Measurements from ENCODE around the gene ZNF616.
A peak's percentile ranks its signal among the peaks of the same experiment; 100 is the strongest.

The ZNF616 gene

DNA sequence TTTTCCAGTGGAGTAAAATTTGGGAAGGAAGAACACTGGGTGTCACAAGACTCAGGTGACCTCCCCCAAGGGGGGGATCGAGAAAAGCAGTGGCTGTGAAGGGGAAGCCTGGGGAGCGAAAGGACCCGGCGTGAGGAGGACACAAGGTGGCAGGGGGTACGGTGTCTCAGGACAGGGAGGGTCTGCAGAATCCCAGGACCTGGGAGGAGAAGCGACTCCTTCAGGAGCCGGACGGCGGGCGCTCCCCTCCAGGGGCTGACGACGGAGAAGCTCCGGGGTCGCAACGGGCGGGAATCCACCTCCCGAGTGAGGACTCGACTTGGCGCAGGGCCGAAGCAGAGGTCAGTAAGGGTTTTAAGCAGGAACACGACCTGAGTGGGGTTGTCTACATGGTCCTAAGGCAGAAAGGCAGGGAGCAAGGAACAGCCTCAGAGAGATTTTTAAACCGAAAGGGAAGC, 31.2 kb upstream of the ZNF616 start:
- TF ChIP-seq EZH2phosphoT487 (IDR thresholded peaks at IDR 0.05; ENCODE audit: low read length) (no peak), EZH2 (optimal IDR thresholded peaks at IDR 0.05; ENCODE audit: low read depth, low read length) (no peak)
- Histone ChIP-seq H3F3A (ENCODE audit: insufficient read depth, low read length) (no peaks in the 10 kb centered on the region), H3K4me3 (ENCODE audit: low read length) (peak overlapping the region; percentile 61), H3K4me2 (ENCODE audit: low read depth, low read length) (peak overlapping the region; percentile 35; the same call in 1 of the 2 replicates), H4K20me1 (ENCODE audit: insufficient read depth, low read length) (no peaks in the 10 kb centered on the region), H3K9ac (ENCODE audit: low read length) (peak overlapping the region; percentile 42; the same call in 1 of the 2 replicates), H3K27me3 (replicated peaks; ENCODE audit: insufficient read depth, low read length) (no peaks in the 10 kb centered on the region), H3K9me2 (replicated peaks; ENCODE audit: insufficient read depth, low read length) (no peaks in the 10 kb centered on the region), H3K27ac (ENCODE audit: low read length) (no peak overlapping the region), H3K9me3 (replicated peaks; ENCODE audit: insufficient read depth, low read length) (no peaks in the 10 kb centered on the region), H2AFZ (ENCODE audit: low read length) (peak overlapping the region; percentile 74), H3K79me2 (ENCODE audit: low read length) (no peaks in the 10 kb centered on the region), H3K4me1 (ENCODE audit: low read length) (no peaks in the 10 kb centered on the region), H3K36me3 (replicated peaks; ENCODE audit: insufficient read depth, low read length) (no peaks in the 10 kb centered on the region; the same call in 1 of the 2 replicates)
- no peak for DNase-seq

DNA sequence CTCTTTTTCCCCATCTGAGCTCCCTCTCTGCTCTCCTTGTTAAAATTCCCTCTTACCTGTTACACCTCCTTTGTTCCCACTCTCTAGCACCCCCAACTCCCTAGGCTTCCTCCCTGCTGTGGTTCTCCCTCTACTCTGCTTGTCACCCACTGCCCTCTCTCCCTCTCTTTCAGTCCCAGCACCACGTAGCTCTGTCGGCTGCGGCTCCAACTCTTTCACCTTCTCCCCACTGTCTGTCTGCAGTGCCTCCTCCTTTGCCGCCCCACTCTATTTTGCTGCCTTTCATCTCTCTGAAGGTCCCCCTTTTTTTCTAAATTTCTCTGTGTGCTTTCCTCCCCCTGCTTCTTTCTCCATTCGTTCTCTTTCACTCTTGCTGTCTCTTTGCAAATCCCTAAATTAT, 30.6 kb upstream of the ZNF616 start:
- Histone ChIP-seq H4K20me1 (ENCODE audit: insufficient read depth, low read length) (no peaks in the 10 kb centered on the region), H3K36me3 (replicated peaks; ENCODE audit: insufficient read depth, low read length) (no peaks in the 10 kb centered on the region; the same call in 1 of the 2 replicates), H3F3A (ENCODE audit: insufficient read depth, low read length) (no peaks in the 10 kb centered on the region), H3K79me2 (ENCODE audit: low read length) (no peaks in the 10 kb centered on the region), H2AFZ (ENCODE audit: low read length) (no peak overlapping the region; the same call in 1 of the 2 replicates), H3K4me3 (ENCODE audit: low read length) (no peak overlapping the region), H3K9ac (ENCODE audit: low read length) (no peak overlapping the region), H3K4me1 (ENCODE audit: low read length) (no peaks in the 10 kb centered on the region), H3K4me2 (ENCODE audit: low read depth, low read length) (peak overlapping the region; percentile 35; the same call in 1 of the 2 replicates), H3K9me2 (replicated peaks; ENCODE audit: insufficient read depth, low read length) (no peaks in the 10 kb centered on the region), H3K27me3 (replicated peaks; ENCODE audit: insufficient read depth, low read length) (no peaks in the 10 kb centered on the region), H3K27ac (ENCODE audit: low read length) (no peak overlapping the region), H3K9me3 (replicated peaks; ENCODE audit: insufficient read depth, low read length) (no peaks in the 10 kb centered on the region)
- DNase-seq: no peak
- TF ChIP-seq, protein P1, sequence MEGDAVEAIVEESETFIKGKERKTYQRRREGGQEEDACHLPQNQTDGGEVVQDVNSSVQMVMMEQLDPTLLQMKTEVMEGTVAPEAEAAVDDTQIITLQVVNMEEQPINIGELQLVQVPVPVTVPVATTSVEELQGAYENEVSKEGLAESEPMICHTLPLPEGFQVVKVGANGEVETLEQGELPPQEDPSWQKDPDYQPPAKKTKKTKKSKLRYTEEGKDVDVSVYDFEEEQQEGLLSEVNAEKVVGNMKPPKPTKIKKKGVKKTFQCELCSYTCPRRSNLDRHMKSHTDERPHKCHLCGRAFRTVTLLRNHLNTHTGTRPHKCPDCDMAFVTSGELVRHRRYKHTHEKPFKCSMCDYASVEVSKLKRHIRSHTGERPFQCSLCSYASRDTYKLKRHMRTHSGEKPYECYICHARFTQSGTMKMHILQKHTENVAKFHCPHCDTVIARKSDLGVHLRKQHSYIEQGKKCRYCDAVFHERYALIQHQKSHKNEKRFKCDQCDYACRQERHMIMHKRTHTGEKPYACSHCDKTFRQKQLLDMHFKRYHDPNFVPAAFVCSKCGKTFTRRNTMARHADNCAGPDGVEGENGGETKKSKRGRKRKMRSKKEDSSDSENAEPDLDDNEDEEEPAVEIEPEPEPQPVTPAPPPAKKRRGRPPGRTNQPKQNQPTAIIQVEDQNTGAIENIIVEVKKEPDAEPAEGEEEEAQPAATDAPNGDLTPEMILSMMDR (IDR thresholded peaks at IDR 0.05; ENCODE audit: low read length): no peak
- no peak for TF ChIP-seq EZH2phosphoT487 (IDR thresholded peaks at IDR 0.05; ENCODE audit: low read length)
- no peak for TF ChIP-seq EZH2 (optimal IDR thresholded peaks at IDR 0.05; ENCODE audit: low read depth, low read length)

DNA sequence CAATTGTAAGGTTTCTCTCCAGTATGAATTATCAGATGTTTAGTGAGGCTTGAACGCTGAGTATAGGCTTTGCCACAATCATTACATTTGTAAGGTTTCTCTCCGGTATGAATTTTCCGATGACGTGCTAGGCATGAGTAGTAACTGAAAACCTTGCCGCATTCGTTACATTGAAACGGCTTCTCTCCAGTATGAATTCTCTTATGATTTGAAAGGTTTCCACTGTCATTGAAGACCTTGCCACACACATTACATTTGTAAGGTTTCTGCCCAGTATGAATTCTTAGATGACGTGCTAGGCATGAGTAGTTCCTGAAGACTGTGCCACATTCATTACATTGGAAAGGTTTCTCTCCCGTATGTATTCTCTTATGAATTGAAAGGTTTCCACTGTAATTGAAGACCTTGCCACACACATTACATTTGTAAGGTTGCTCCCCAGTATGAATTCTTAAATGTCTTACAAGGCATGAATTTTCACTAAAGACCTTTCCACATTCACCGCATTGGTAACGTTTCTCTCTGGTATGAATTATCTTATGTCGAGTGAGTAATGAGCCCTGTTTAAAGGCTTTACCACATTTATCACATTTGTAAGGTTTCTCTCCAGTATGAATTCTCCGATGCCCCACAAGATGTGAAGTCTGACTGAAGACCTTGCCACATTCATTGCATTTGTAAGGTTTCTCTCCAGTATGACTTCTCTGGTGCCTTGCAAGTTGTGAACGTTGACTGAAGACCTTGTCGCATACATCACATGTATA, 16.0 kb upstream of the ZNF616 start:
- Histone ChIP-seq H3K4me3 (ENCODE audit: low read length) (no peak overlapping the region), H3K27me3 (replicated peaks; ENCODE audit: insufficient read depth, low read length) (no peaks in the 10 kb centered on the region), H3K9me3 (replicated peaks; ENCODE audit: insufficient read depth, low read length) (0 out of 2 replicates have a peak, but pooled peaks cover 4% of the 10 kb centered on the region), H3K9me2 (replicated peaks; ENCODE audit: insufficient read depth, low read length) (no peaks in the 10 kb centered on the region), H3K4me2 (ENCODE audit: low read depth, low read length) (no peak overlapping the region), H3K9ac (ENCODE audit: low read length) (no peak overlapping the region), H2AFZ (ENCODE audit: low read length) (no peak overlapping the region), H3K36me3 (replicated peaks; ENCODE audit: insufficient read depth, low read length) (no peaks in the 10 kb centered on the region), H3K27ac (ENCODE audit: low read length) (no peak overlapping the region), H4K20me1 (ENCODE audit: insufficient read depth, low read length) (no peaks in the 10 kb centered on the region), H3K4me1 (ENCODE audit: low read length) (no peaks in the 10 kb centered on the region), H3K79me2 (ENCODE audit: low read length) (no peaks in the 10 kb centered on the region), H3F3A (ENCODE audit: insufficient read depth, low read length) (no peaks in the 10 kb centered on the region)
- no peak for DNase-seq
- TF ChIP-seq, protein P1 (IDR thresholded peaks at IDR 0.05; ENCODE audit: low read length): no peak
- TF ChIP-seq EZH2phosphoT487 (IDR thresholded peaks at IDR 0.05; ENCODE audit: low read length) (no peak), EZH2 (optimal IDR thresholded peaks at IDR 0.05; ENCODE audit: low read depth, low read length) (no peak)

DNA sequence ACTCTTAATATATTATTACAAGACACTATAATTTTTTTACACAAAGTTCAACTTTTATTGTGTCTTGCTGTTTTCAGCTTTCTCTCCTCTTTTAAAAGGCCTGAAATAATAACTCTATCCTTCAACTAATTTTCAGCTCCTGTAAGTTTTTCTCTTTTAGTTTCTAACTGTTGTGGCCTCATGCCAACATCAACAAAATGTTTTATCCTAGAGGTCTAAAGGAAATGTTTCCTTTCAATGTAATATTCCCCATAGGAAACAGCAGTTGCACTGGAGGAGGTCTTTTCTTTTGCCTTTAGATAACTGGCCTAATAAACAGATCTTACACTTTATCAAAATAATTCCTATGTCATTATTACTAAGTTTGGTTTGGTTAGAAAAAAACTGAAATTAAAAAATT, 8.5 kb upstream of the ZNF616 start:
- no peak overlapping the region for H3K27ac ChIP-seq (ENCODE audit: low read length)

More for the DNA sequence above, 8.5 kb upstream of the ZNF616 start:
- Histone ChIP-seq H3K27me3 (replicated peaks; ENCODE audit: insufficient read depth, low read length) (no peaks in the 10 kb centered on the region), H3K4me1 (ENCODE audit: low read length) (no peaks in the 10 kb centered on the region), H2AFZ (ENCODE audit: low read length) (no peak overlapping the region), H3K9me3 (replicated peaks; ENCODE audit: insufficient read depth, low read length) (no peaks in the 10 kb centered on the region), H3K9ac (ENCODE audit: low read length) (no peak overlapping the region), H3F3A (ENCODE audit: insufficient read depth, low read length) (no peaks in the 10 kb centered on the region), H3K4me2 (ENCODE audit: low read depth, low read length) (no peak overlapping the region), H3K4me3 (ENCODE audit: low read length) (no peak overlapping the region), H3K9me2 (replicated peaks; ENCODE audit: insufficient read depth, low read length) (no peaks in the 10 kb centered on the region), H3K36me3 (replicated peaks; ENCODE audit: insufficient read depth, low read length) (no peaks in the 10 kb centered on the region), H3K79me2 (ENCODE audit: low read length) (no peaks in the 10 kb centered on the region), H4K20me1 (ENCODE audit: insufficient read depth, low read length) (no peaks in the 10 kb centered on the region)
- TF ChIP-seq, protein P1 (IDR thresholded peaks at IDR 0.05; ENCODE audit: low read length): no peak
- no peak for TF ChIP-seq EZH2 (optimal IDR thresholded peaks at IDR 0.05; ENCODE audit: low read depth, low read length)
- TF ChIP-seq EZH2phosphoT487 (IDR thresholded peaks at IDR 0.05; ENCODE audit: low read length): no peak
- no peak for DNase-seq

All from MM.1S (cell line).